Gastroesophageal sphincter (tissue), 3 donors: ENCODE data around the gene GABRA5.

Experiments used
- CTCF ChIP-seq, 4 experiments: fragments of 200-600 bp in 2 of 4; fragments of 450-650 bp in 2 of 4; sonication (generic) in 1 of 4; IDR thresholded peaks; one replicate each; pipeline ENCODE4 v1.5.1; 2017 to 2019; ENCODE audit warnings: antibody characterized with exemption in 4 of 4, mild to moderate bottlenecking in 2 of 4, moderate library complexity in 2 of 4
- POLR2A ChIP-seq, 2 donors: fragments of 450-650 bp; IDR thresholded peaks; one replicate each; pipeline ENCODE4 v1.6.1; 2017; ENCODE audit warnings: antibody characterized with exemption in 2 of 2, mild to moderate bottlenecking in 2 of 2, moderate library complexity in 1 of 2
- POLR2AphosphoS5 ChIP-seq: sonication (generic); formaldehyde crosslinking; IDR thresholded peaks from one replicate; pipeline ENCODE4 v1.6.1; 2017; ENCODE audit warnings: antibody characterized with exemption

GRCh38 chr15:26875476-26875850 is 8.6 kb downstream of the GABRA5 start:
- TF ChIP-seq CTCF (IDR thresholded peaks at IDR 0.05) (no peak), POLR2A (IDR thresholded peaks at IDR 0.05) (no peak), POLR2AphosphoS5 (no peak)
